ENCODE results near the gene EXOC4.
"Not testable (repeated sequence)": the region's sequence is repeated elsewhere in the genome, so short reads cannot be mapped to it uniquely, and the experiment has no call there.

Gene EXOC4

DNA sequence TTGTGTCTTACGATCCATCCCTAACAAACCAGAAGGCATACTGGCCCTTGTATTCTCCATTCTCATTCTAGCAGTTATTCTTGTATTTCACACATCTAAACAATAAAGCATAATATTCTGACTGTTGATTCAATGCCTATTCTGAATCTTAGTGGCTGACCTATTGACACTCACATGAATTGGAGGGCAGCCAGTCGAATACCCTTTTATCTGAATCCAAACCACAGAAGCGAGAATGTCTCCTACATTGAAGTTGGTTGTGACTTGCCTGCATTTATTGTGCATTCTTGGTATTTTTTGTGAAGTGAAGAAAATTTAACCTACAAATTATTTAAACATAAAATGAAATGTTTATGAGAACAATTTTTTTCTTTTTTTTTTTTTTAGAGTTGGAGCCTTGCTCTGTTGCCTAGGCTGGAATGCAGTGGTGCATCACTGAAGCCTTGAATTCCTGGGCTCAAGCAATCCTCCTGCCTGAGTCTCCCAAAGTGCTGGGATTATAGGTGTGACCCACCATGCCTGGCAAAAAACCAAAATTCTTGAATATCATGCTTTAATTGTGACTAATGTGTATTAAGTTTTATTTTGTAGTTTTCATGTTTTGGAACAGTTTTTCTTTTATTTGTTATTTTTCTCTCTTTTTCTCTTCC is 22.7 kb downstream of the EXOC4 start:
- no peak for DNase-seq (ENCODE audit: low read depth)

DNA sequence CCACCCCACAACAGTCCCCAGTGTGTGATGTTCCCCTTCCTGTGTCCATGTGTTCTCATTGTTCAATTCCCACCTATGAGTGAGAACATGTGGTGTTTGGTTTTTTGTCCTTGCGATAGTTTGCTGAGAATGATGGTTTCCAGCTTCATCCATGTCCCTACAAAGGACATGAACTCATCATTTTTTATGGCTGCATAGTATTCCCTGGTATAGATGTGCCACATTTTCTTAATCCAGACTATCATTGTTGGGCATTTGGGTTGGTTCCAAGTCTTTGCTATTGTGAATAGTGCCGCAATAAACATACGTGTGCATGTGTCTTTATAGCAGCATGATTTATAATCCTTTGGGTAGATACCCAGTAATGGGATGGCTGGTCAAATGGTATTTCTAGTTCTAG is 26.1 kb downstream of the EXOC4 start:
- not testable (repeated sequence) for DNase-seq (ENCODE audit: low read depth)

GRCh38 chr7:133282094-133282493 is 29.2 kb downstream of the EXOC4 start:
- no peak for DNase-seq (ENCODE audit: low read depth)

DNA sequence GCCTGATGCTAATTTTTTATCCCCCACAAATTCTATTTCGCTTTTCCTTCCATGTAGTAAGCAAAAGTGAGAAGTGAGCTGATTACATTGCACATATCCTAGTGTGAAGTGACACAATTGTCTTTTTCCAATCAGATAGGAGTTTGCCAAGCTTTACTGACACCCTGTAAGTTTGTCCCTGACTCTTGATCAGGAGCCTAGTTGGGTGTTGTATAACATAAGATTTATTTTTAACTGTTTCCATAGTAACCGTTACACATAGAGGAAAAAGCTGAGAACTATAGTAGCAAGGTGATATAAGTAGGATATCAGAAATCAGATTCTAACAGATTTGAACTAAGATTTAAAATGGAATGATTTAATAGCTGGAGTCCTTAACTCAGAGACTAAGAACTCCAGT is 31.2 kb downstream of the EXOC4 start:
- no peak for DNase-seq (ENCODE audit: low read depth)

- no peak for DNase-seq (ENCODE audit: low read depth)
These were observed 36.1 kb downstream of the EXOC4 start for GRCh38 chr7:133288970-133289369.

GRCh38 chr7:133290041-133290440 is 37.2 kb downstream of the EXOC4 start:
- DNase-seq (ENCODE audit: low read depth) = no peak

- DNase-seq (ENCODE audit: low read depth) = no peak
These were observed 37.9 kb downstream of the EXOC4 start for GRCh38 chr7:133290676-133291333.

DNA sequence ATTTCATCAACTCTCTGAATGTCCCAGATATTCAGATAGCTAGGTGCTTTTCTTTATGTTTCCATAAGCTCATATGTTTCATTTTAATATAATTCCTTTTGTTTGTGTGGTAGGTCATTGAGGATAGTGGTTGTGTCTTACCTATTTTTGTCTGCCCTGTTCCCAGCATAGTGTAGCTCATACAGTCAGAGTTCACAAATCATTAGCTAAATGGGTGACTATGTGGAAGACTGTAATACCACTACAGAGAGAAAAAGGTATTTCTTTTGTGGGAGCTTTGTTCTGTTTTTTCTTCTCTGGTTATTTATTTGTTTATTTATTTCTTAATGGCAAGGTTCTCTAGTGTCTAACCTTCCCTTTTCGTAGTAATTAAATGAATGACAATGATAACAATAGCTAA is 39.8 kb downstream of the EXOC4 start:
- DNase-seq (ENCODE audit: low read depth) = no peak

DNA sequence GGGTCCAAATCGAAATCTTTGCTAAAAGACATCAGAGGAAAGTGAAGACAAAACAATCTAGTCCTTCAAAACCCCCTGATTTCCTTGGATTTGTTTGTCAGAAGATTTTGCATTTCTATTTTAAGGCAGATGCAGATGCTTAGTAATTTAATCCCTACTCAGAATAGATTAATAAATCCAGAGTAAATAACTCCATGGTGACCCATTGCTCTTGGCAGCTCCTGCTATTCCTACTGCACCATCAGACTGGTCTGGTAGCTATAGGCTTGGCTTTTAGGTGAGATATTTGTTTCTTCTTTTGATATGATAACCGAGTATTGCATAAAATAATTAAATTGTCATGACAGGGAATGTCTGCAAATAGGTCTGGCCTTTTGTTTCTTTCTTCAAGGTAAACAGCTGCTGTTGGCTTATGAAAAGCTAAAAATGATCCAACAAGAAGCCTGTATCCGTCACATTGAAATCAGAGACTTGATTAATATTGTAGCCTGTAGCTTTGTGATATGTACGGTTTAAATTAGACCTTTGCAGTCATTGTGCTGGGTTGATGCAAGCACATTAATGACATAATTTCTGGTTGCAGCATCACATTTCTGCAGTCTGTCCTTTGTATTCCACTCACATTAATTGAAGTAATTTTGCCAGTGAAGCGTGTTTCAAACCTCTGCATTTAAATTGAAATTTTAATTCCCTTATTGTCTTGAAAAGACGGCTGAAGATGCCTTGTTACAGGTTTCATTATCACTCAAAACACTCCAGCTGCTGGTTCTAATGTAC is 40.7 kb downstream of the EXOC4 start:
- DNase-seq (ENCODE audit: low read depth) = no peak

DNA sequence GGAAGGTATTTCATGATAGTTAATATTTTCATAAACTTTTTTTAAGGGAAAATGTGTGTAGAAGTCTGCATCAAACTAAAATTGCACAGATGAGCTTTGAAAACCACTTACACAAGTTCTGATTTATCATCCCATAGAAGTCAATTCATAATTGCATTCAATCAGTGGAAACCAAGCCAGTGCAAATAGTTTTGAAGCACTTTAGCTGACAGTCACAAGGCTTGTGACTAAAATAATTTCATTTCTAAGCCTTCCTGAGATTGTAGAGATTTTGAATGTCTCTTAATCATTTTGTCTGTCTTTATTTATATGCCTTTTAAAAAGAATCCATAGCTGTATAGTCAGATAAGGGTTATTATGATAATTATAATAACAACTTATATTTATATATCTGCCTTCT is 41.4 kb downstream of the EXOC4 start:
- no peak for DNase-seq (ENCODE audit: low read depth)

DNA sequence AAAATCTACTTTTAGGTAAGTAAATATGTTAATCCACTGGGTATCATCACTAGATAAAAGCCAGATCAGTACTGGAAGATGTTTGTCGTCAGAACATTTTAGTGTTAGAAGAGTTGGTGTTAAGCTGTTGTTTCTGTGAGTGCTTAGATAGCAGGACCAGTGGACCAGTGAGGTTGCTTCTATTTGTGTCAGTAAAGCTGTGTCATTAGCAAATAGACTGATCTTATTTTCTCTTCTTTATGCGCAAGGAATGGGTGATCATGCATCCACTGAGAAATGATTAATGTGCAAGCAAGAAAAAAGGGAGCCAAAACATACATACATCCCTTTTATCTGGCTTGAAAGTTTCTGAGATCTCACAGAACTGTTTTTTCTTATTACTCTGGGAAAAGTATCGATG is 42.6 kb downstream of the EXOC4 start:
- DNase-seq (ENCODE audit: low read depth) = no peak

GRCh38 chr7:133297093-133297492 is 44.2 kb downstream of the EXOC4 start:
- DNase-seq (ENCODE audit: low read depth) = no peak

- no peak for DNase-seq (ENCODE audit: low read depth)
These were observed 45.2 kb downstream of the EXOC4 start for GRCh38 chr7:133298080-133298479.

GRCh38 chr7:133299676-133300075 is 46.8 kb downstream of the EXOC4 start:
- no peak for DNase-seq (ENCODE audit: low read depth)

DNA sequence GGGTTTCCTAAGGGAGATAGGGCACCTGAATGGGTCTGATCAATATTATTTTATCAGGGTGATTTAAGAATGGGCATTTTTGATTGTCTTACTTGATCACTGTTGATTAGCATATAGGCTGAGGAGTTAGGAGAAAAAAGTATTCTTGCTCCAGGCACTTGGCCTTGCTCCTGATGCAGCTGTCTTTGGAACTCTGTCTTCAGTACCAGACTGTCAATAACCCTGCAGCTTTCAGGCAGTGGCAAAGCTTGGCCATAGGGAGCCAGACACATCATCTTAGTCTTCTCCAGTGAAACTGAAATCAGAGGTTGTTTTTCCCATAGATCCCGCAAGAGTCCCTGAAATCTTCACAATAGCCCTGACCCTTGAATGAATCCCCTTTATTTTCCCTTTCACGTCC is 47.2 kb downstream of the EXOC4 start:
- no peak for DNase-seq (ENCODE audit: low read depth)

DNA sequence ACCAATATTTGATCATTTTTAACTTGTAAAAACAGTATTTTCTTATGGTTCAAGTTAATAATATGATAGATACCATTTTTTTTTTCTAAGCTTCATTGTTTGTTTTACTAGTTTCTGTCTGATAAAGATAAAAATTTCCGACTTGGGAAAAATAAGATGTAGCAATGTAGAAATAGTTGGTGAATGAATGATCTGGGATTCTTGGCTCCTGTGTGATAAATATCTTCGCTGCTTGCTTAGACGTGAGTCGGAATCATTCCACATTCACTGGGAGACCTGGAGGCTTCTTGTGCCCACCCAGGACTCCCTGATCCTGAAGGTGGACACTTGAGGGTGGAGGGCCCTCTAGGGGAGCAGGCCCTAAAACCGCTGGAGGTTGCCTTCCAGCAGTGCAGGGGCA is 47.9 kb downstream of the EXOC4 start:
- DNase-seq (ENCODE audit: low read depth) = no peak

DNA sequence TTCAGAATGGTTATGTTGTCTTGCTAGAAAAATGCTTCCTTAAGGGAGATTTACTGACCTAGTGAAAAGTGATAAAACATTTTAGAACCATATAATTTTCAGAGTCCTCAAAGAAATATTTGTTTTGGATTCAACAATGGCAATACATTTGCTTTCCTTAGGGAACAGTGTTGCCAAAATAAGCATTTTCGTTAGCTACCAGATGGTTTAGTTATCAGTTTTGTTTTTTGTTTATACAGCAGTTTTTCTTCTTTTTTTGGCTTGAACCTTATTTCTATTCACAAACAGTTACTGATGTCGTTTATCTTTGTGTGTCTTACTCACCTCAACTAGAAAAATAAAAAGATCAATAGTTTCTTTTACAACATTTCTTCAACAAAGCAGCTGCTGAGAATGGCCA is 48.6 kb downstream of the EXOC4 start:
- DNase-seq (ENCODE audit: low read depth) = no peak

GRCh38 chr7:133303372-133303771 is 50.5 kb downstream of the EXOC4 start:
- no peak for DNase-seq (ENCODE audit: low read depth)

DNA sequence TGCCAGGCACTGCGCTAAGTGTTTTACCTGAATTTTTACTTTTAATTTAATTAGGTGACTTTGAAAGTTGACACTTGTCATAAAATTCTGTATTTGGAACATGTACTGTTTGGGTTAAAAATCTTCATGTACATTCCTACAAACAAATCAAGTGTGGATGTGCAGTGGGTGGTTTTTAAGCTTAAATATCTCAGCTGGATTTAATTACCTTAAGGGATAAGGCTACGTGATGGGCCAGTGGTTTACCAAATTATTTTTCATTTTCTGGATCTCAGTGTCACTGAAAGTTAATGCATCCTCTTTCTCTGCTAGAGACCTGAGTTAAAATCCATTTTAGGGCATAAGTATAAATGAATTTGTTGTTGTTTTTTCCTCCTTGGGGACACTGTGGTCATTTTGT is 51.1 kb downstream of the EXOC4 start:
- no peak for DNase-seq (ENCODE audit: low read depth)

GRCh38 chr7:133309333-133309732 is 56.5 kb downstream of the EXOC4 start:
- DNase-seq (ENCODE audit: low read depth) = no peak

DNA sequence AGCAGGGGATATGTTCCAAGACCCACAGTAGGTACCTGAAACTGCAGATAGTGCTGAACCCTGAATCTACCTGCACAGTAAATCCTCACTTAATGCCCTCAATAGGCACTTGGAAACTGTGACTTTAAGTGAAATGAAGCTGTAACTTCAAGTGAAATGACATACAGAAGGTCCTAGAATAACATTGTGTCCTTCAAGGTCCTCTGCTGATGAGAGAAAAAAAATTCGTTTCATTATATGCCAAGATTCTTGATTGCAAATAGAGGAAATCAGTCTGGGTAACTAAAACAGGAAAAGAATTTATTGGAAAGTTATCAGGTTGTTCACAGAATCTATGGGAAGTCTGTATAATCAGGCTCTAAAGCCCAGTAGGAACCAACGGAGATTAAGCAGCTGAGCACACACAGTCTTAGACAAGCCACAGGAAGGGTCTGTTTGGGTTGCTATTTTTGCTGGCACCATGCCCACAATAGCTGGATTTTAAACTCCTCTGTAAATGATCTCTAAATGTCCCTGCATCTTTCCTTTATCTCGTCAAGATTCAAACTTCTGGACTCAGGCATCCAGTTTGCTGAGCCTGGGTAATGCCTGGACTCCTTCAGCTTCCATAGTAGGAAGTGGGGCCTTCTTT is 57.5 kb downstream of the EXOC4 start:
- no peak for DNase-seq (ENCODE audit: low read depth)

- DNase-seq (ENCODE audit: low read depth) = no peak
These were observed 60.7 kb downstream of the EXOC4 start for GRCh38 chr7:133313575-133313974.

DNA sequence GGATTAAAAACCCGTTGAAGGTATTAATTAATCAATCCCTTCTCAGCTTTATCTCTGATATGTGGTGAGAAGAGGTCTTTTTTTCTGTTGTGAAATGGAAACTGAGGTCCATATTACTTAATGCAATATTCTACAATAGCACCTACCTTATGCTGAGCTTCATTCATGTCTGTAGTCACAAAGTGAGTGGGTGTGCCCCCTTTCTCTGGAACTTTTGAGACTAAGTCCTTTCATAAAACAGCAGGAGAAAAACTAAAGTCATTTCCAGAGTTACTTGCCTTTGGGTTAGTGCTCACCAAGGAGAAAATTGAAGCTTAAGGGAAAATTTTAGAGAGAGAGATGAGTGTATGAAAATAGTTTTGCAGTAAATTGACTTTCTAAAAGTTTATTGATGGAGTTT is 61.2 kb downstream of the EXOC4 start:
- DNase-seq (ENCODE audit: low read depth) = no peak
